GM12801 (cell line): ENCODE data around the gene TNS1.

Source experiments
- CTCF ChIP-seq: IDR thresholded peaks from one replicate; pipeline ENCODE4 v1.5.1; 2011; ENCODE audit warnings: control low read depth; ENCODE audit not compliant: insufficient read length; ENCODE audit errors: extremely low read depth

Gene TNS1

GRCh38 chr2:217835931-217836891 lies 166.6 kb downstream of the TNS1 start:
- no peak for TF ChIP-seq CTCF

- no peak for TF ChIP-seq CTCF
These were observed 167.9 kb downstream of the TNS1 start for GRCh38 chr2:217834744-217835513.

GRCh38 chr2:217834057-217834620 lies 168.7 kb downstream of the TNS1 start:
- TF ChIP-seq CTCF, result no peak

GRCh38 chr2:217833439-217833838 lies 169.4 kb downstream of the TNS1 start:
- TF ChIP-seq CTCF, result no peak

- no peak for TF ChIP-seq CTCF
These were observed 169.8 kb downstream of the TNS1 start for GRCh38 chr2:217832987-217833386.

GRCh38 chr2:217832115-217832514 lies 170.7 kb downstream of the TNS1 start:
- TF ChIP-seq CTCF, result no peak

GRCh38 chr2:217831306-217831705 lies 171.5 kb downstream of the TNS1 start:
- no peak for TF ChIP-seq CTCF
